BJ (cell line): ENCODE results near the gene PRELID3B. TPM values are rescaled to one million over a fixed set of nuclear protein-coding genes. Genes with fewer than 3 reads are reported as not detected.

Experiments used
- CTCF ChIA-PET: fragments of 350-600 bp; formaldehyde crosslinking; extraction: SDS; loops from one replicate; lab custom pipeline; 2021; ENCODE audit warnings: antibody characterized with exemption, inconsistent platforms; lab: Yijun Ruan, JAX
- POLR2A ChIA-PET: fragments of 300-600 bp; sonication (Branson Sonifier 250); formaldehyde crosslinking; extraction: SDS; loops from one replicate; lab custom pipeline; 2021; ENCODE audit warnings: antibody characterized with exemption; lab: Charles Lee
- DNase-seq: peaks from one replicate; pipeline ENCODE4 v3.0.0-alpha.2; 2011; ENCODE audit warnings: low read depth
- H3K27me3 ChIP-seq: 2 replicates; pipeline ENCODE4 v1.6.0; 2011; ENCODE audit warnings: low read length; ENCODE audit not compliant: control insufficient read depth, insufficient read depth
- H3K36me3 ChIP-seq: 2 replicates; pipeline ENCODE4 v1.5.1; 2011; ENCODE audit warnings: low read length; ENCODE audit not compliant: control insufficient read depth, insufficient read depth
- H3K4me3 ChIP-seq: 2 replicates; pipeline ENCODE4 v1.5.1; 2011; ENCODE audit warnings: low read depth, mild to moderate bottlenecking, control low read depth, low read length
- CTCF ChIP-seq: IDR thresholded peaks from 2 replicates; pipeline ENCODE4 v1.5.1; 2011; ENCODE audit warnings: low read depth, mild to moderate bottlenecking, control low read depth, inconsistent platforms, low read length, moderate library complexity; ENCODE audit not compliant: insufficient read depth
- polyA plus RNA-seq: library from polyadenylated mRNA; depleted of rRNA; stranded (reverse); fragments of >200 nt; gene quantifications from 2 replicates; pipeline ENCODE4 v1.2.3, GENCODE V29; 2011

The PRELID3B gene
- polyA plus RNA-seq, 1 experiment: 76.0 TPM

GRCh38 chr20:59015812-59016711 is 26.5 kb downstream of the PRELID3B start:
- Histone ChIP-seq H3K36me3 (no peaks in the 10 kb centered on the region; the same call in 1 of the 2 replicates), H3K4me3 (no peak overlapping the region), H3K27me3 (no peaks in the 10 kb centered on the region)
- DNase-seq: no peak
- ChIA-PET POLR2A (no interaction called here), CTCF (interaction anchor here (0.8 to 1.2 kb wide), 2 partner anchors 8 to 16 kb away, joined by 3 to 4 read pairs; partner anchors contain the start of gene ATP5F1E)
- TF ChIP-seq CTCF: no peak

- no peak for DNase-seq
- Histone ChIP-seq H3K27me3 (no peaks in the 10 kb centered on the region), H3K36me3 (no peaks in the 10 kb centered on the region; the same call in 1 of the 2 replicates), H3K4me3 (no peak overlapping the region)
- no peak for TF ChIP-seq CTCF
- ChIA-PET POLR2A (no interaction called here), CTCF (interaction anchor here (0.8 kb wide), 1 partner anchor 9 kb away, joined by 4 read pairs; no protein-coding TSS in a partner anchor)
Observed at GRCh38 chr20:59015411-59015810, 27.2 kb downstream of the PRELID3B start.

GRCh38 chr20:59014680-59015389 is 27.8 kb downstream of the PRELID3B start:
- Histone ChIP-seq H3K4me3 (no peak overlapping the region), H3K27me3 (no peaks in the 10 kb centered on the region), H3K36me3 (no peaks in the 10 kb centered on the region; the same call in 1 of the 2 replicates)
- ChIA-PET POLR2A (no interaction called here), CTCF (no interaction called here)
- no peak for TF ChIP-seq CTCF
- DNase-seq: no peak

- Histone ChIP-seq H3K27me3 (no peaks in the 10 kb centered on the region), H3K4me3 (no peak overlapping the region), H3K36me3 (no peaks in the 10 kb centered on the region; the same call in 1 of the 2 replicates)
- TF ChIP-seq CTCF: no peak
- CTCF ChIA-PET: no interaction called here
- POLR2A ChIA-PET: no interaction called here
- no peak for DNase-seq
Observed at GRCh38 chr20:59013959-59014608, 28.5 kb downstream of the PRELID3B start.
